Measurements from ENCODE around the gene SPATA13.

The SPATA13 gene

DNA sequence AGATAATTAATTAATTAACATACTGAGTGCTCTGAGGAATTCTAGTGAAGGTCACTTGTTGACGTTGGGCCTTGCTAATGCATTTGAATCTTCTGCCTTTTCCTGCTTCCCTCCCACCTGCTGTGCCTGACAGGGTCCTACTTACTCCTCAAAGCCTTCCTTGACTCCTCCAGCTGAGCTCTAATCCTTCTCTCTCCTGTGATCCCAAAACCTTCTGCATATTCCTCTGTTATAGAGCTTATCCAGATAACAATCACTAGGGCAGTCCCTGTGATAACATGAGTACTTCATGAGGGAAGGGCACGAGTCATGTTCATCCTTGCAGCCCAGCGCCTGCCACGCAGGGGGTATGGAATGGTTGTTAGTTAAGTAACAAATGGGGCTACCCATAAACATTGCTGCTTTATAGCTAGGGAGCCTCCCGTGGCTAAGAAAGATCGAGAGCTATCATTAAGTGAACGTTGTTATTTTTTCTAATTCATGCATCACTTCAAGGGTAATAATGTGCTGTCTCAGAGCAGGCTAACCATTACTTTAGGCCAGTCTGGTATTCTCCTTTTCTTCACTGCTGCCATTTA is 19.1 kb upstream of the SPATA13 start:
- no peak for DNase-seq

- no peak for DNase-seq
Observed at GRCh38 chr13:24142453-24142852, 18.1 kb upstream of the SPATA13 start.

- no peak for DNase-seq
Observed at GRCh38 chr13:24142886-24143285, 17.6 kb upstream of the SPATA13 start.

- no peak for DNase-seq
Observed at GRCh38 chr13:24145240-24145639, 15.3 kb upstream of the SPATA13 start.

GRCh38 chr13:24145674-24146073 is 14.8 kb upstream of the SPATA13 start:
- DNase-seq = no peak

DNA sequence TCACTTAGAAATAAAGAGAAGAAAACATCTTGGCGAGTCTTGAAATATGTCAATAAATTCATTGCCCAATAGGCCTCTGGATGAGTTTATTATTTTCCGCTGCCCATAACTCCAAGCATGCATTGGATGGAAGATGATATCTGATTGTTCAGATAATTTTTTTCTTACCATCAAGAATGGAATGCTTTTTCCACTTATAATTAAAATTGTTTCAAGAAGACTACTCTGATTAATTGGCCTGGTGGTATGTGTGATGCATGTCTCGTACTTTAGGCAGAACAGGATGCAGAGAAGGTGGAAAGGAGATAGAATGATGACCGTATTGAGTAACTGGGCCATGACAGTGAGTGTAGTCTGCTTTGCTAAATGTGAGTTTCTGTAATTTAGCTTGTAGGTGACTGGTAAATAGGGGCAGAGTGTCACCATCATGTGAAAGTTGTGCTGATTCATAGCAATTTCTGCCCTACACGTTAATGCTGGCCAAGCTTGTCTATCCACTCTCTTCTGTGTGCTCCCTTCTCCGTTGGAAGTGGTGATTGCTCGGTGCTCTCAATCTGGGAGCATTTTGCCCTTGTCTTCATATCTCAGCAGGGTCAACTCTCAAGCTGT is 13.5 kb upstream of the SPATA13 start:
- no peak for DNase-seq

- DNase-seq = no peak
Observed at GRCh38 chr13:24147570-24147963, 13.0 kb upstream of the SPATA13 start.

GRCh38 chr13:24148414-24149235 is 11.9 kb upstream of the SPATA13 start:
- no peak for DNase-seq

- no peak for DNase-seq
Observed at GRCh38 chr13:24149246-24150032, 11.1 kb upstream of the SPATA13 start.

DNA sequence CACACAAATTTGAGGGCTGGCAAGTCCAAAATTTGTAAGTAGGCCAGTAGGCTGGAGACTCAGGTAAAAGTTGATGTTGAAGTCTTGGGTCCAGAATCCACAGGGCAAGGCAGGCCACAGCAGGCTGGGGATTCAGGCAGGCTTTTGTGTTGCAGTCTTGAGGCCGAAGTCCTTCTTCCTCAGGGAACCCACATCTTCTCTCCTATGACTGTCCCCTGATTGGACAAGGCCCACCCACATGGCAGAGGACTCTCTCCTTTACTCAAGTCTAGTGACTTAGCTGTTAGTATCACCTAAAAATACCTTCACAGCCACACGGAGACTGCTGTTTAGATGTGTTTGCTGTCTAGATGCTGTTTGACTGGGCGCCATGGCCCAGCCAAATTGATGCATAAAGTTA is 9.9 kb upstream of the SPATA13 start:
- no peak for DNase-seq

DNA sequence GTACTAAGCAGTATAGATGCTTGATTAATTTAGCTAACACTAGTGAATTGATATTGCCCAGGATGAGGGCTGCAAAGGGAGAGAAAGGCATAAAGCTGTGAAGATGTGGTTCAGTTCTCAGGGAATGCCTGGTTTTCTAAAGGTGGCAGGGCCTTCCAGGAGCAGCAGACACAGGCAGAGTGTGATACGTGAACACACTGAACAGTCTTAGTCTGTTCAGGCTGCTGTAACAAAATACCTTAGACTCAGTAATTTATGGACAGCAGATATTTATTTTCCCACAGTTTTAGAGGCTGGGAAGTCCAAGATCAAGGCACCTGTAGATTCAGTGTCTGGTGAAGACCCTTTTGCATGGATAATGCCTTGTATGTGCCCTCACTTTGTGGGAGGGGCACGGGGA is 8.7 kb upstream of the SPATA13 start:
- no peak for DNase-seq

GRCh38 chr13:24152292-24153214 is 8.0 kb upstream of the SPATA13 start:
- no peak for DNase-seq

DNA sequence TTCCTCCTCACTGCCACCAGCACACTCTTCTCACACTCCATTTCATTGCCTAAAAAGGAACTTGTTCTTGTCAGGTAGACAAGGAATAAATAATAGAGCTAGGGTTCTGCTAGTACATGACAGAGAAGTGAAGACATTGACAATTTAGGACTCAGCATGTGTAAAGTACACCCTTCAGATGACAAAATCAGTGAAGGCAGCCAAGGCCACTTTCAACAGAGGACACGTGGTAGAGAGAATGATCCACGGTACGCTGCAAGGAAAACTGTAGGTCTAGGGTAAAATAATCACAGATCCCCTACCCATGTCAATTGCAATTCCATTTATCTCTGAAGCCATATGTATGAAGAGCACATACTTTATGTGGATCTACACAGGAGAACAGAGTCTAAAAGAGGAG is 7.2 kb upstream of the SPATA13 start:
- DNase-seq = no peak

DNA sequence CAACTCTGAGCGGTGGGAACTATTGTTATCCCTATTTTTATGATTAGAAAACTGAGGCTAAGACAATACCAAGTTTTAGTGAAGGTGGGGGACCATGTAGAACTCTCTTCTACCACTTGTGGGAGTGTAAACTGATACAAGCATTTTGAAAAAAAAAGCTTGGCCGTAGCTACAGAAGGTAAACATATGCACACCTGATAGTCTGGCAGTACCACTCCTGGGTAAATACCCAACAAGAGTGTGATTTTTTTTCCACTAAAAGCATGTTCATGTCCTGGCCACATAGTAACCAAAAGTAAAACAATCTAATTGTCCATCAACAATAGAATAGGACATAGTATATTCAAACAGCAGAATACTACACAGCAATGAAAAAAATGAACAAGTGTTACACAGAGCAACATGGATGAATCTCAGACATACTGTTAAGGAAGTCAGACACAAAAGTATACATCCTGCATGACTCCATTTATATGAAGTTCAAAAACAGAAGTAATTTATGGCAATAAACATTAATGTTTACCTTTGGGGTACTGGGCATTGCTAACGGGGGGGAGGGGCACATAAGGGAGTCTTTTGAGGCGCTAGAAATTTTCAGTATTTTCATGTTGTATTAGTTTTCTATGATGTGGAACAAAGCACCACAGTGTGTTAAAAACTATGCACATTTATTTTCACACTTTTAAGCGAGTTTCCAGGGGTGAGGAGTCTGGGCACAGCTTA is 6.4 kb upstream of the SPATA13 start:
- no peak for DNase-seq

GRCh38 chr13:24159357-24159756 is 1.2 kb upstream of the SPATA13 start:
- no peak for DNase-seq

GRCh38 chr13:24161010-24161775 is 673 bp downstream of the SPATA13 start:
- DNase-seq = peak in 1 of 2 donors; percentile 15

GRCh38 chr13:24161980-24162525 is 1.5 kb downstream of the SPATA13 start:
- no peak for DNase-seq

DNA sequence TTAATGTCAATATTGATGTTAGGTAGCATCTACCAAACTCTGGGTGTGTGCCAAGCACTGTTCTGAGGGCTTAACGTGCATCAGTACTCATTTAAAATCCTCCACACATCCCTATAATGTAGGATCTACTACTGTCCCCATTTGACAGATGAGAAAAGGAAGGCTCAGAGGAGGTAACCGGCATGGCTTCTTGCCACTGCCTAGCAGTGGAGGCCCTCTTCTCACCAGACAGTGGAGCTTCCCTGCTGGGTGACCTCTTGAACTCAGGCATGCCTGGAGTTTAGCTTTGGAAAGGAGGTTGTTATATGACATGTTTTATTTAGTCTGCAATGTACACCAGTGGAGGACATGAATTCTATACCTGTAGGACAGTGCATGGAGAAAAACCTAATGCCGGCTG is 2.1 kb downstream of the SPATA13 start:
- no peak for DNase-seq

DNA sequence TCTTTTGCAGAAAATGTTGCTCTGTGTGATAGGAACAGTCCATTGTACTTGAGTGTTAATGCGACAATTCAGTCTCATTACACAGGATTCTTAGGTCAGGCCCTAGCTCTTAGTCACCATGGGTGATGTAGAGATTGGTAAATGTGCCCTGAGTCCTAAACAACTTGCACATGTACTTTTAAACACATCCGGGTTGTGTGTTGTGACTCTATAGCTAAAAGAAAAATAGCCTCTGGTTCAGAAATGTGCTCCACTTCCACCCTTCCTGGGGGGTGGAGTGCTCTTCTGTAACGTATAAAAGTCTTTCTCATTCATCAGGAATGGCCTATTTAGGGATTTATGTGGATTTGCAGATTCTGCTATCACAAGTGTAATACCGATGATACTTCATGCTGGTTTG is 5.2 kb downstream of the SPATA13 start:
- no peak for DNase-seq

DNA sequence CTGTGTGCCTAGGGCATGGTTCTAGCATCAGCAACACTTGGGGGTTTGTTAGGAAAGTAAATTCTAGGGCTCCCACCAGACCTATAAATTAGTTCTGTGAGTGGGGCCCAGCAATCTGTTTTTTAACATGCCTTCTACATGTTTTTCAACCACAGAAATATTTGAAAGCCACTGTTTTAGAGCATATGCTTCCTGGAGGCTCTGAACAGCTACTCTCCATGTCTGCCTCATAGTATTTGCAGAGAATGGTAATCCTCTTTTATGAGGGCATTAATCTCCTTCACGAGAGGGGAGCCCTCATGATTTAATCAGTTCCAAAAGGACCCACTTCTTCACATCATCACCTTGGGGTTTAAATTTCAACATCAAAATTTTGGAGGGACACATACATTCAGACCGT is 6.0 kb downstream of the SPATA13 start:
- DNase-seq = no peak
